HCT116 (cell line): ENCODE results near the gene EMP2. TPM values are rescaled to one million over a fixed set of nuclear protein-coding genes. Genes with fewer than 3 reads are reported as not detected.

Experiments used
- ATAC-seq: fragments of 200-7000 bp; cut with Tn5 transposase; 2 replicates; pipeline ENCODE4 v1.9.1; 2020; ENCODE audit warnings: mild to moderate bottlenecking, moderate library complexity
- BruUV-seq: library from RNA; stranded (reverse); fragments of 400-500 nt; replicated peaks from 2 replicates; lab custom pipeline; 2021; lab: Mats Ljungman, UMichigan
- CTCF ChIA-PET: fragments of 300-600 bp; sonication (Branson Sonifier 250); formaldehyde crosslinking; loops from one replicate; lab custom pipeline; 2021; ENCODE audit warnings: antibody characterized with exemption; lab: Charles Lee
- POLR2A ChIA-PET: fragments of 300-600, 350-600 bp; sonication (Branson Sonifier 250); formaldehyde crosslinking; loops from one replicate; lab custom pipeline; 2021; ENCODE audit warnings: antibody characterized with exemption; lab: Charles Lee
- RAD21 ChIA-PET, 2 experiments: fragments of 300-600 bp; sonication (Branson Sonifier 250); formaldehyde crosslinking; loops; one replicate each; lab custom pipeline; 2023; ENCODE audit warnings: low total read pairs in 2 of 2; ENCODE audit not compliant: uncharacterized antibody in 2 of 2, unreplicated experiment in 2 of 2, low non-redundant PET in 1 of 2; lab: Charles Lee
- DNase-seq: peaks from one replicate; pipeline ENCODE4 v3.0.0-alpha.2; 2010; ENCODE audit warnings: low read depth, low spot score
- H2AFZ ChIP-seq: fragments of 200-600 bp; shearing (Covaris generic), sonication (generic); 2 replicates; pipeline ENCODE4 v1.6.1; 2017; ENCODE audit warnings: low read depth, mixed run types, mixed read lengths, antibody characterized with exemption, low read length; ENCODE audit not compliant: poor library complexity, severe bottlenecking
- H3K27ac ChIP-seq: 2 replicates; pipeline ENCODE4 v1.5.1; 2012; ENCODE audit warnings: low read depth, low read length
- H3K27me3 ChIP-seq: fragments of 200-600 bp; sonication (generic); 2 replicates; pipeline ENCODE4 v1.6.1; 2016; ENCODE audit warnings: mixed run types, low read length, mixed read lengths; ENCODE audit not compliant: insufficient read depth
- H3K36me3 ChIP-seq, 2 experiments: fragments of 200-500 bp in 1 of 2; fragments of 200-600 bp in 1 of 2; sonication (Bioruptor generic) in 1 of 2; sonication (generic) in 1 of 2; 2 replicates each; pipeline versions ENCODE4 v1.5.1 to v1.6.1; 2014 to 2016; ENCODE audit warnings: low read length in 2 of 2, inconsistent platforms in 1 of 2, mixed read lengths in 1 of 2, mixed run types in 1 of 2; ENCODE audit not compliant: insufficient read depth in 2 of 2, control insufficient read depth in 1 of 2
- H3K4me1 ChIP-seq, 2 experiments: fragments of 200-600 bp in 1 of 2; sonication (generic) in 1 of 2; 2 replicates each; pipeline versions ENCODE4 v1.5.1 to v1.6.1; 2012 to 2017; ENCODE audit warnings: low read length in 2 of 2, inconsistent platforms in 1 of 2, mild to moderate bottlenecking in 1 of 2, mixed read lengths in 1 of 2, mixed run types in 1 of 2, moderate library complexity in 1 of 2; ENCODE audit not compliant: insufficient read depth in 2 of 2, control insufficient read depth in 1 of 2
- H3K4me2 ChIP-seq: fragments of 200-600 bp; sonication (generic); 2 replicates; pipeline ENCODE4 v1.6.1; 2017; ENCODE audit warnings: mixed run types, low read length, mixed read lengths
- H3K4me3 ChIP-seq, 2 experiments: fragments of 200-600 bp in 1 of 2; sonication (generic) in 1 of 2; replicated peaks in 1 of 2; 2 replicates each; pipeline ENCODE4 v1.5.1; 2011 to 2016; ENCODE audit warnings: low read length in 2 of 2, control low read depth in 1 of 2, low read depth in 1 of 2, mild to moderate bottlenecking in 1 of 2, mixed read lengths in 1 of 2, mixed run types in 1 of 2
- H3K79me2 ChIP-seq: fragments of 200-600 bp; sonication (generic); 2 replicates; pipeline ENCODE4 v1.6.1; 2017; ENCODE audit warnings: mild to moderate bottlenecking, mixed run types, low read length, moderate library complexity, mixed read lengths; ENCODE audit not compliant: insufficient read depth
- H3K9ac ChIP-seq: fragments of 200-600 bp; sonication (generic); 2 replicates; pipeline ENCODE4 v1.6.1; 2016; ENCODE audit warnings: low read length, mixed read lengths
- H3K9me2 ChIP-seq: fragments of 200-600 bp; sonication (generic), shearing (Covaris generic); 2 replicates; pipeline ENCODE4 v1.6.1; 2017; ENCODE audit warnings: mixed run types, mild to moderate bottlenecking, moderate library complexity; ENCODE audit not compliant: insufficient read depth
- H3K9me3 ChIP-seq, 2 experiments: fragments of 200-500 bp in 1 of 2; fragments of 200-600 bp in 1 of 2; sonication (Bioruptor generic) in 1 of 2; sonication (generic) in 1 of 2; 2 replicates each; pipeline ENCODE4 v1.6.1; 2014 to 2017; ENCODE audit warnings: low read length in 2 of 2, mixed read lengths in 2 of 2, inconsistent platforms in 1 of 2, low read depth in 1 of 2, mild to moderate bottlenecking in 1 of 2, mixed run types in 1 of 2, moderate library complexity in 1 of 2; ENCODE audit not compliant: control insufficient read depth in 1 of 2, insufficient read depth in 1 of 2
- H4K20me1 ChIP-seq: fragments of 200-600 bp; sonication (generic), shearing (Covaris generic); 2 replicates; pipeline ENCODE4 v1.6.1; 2017; ENCODE audit warnings: mixed run types, mild to moderate bottlenecking, moderate library complexity; ENCODE audit not compliant: insufficient read depth
- ATF3 ChIP-seq: IDR thresholded peaks from 2 replicates; pipeline ENCODE4 v1.6.1; 2012
- CBX3 ChIP-seq: IDR thresholded peaks from 2 replicates; pipeline ENCODE4 v1.6.1; 2012; ENCODE audit warnings: low read depth
- CEBPB ChIP-seq: IDR thresholded peaks from 2 replicates; pipeline ENCODE4 v1.6.1; 2012; ENCODE audit warnings: low read depth
- CTCF ChIP-seq, 3 experiments: fragments of 200-600 bp in 1 of 3; sonication (generic) in 1 of 3; IDR thresholded peaks in 2 of 3; conservative IDR thresholded peaks in 1 of 3; 2 replicates each; pipeline ENCODE4 v1.5.1; 2012 to 2017; ENCODE audit warnings: low read depth in 2 of 3, low read length in 2 of 3, antibody characterized with exemption in 1 of 3, borderline replicate concordance in 1 of 3, control low read depth in 1 of 3, mild to moderate bottlenecking in 1 of 3, mixed read lengths in 1 of 3, mixed run types in 1 of 3, moderate library complexity in 1 of 3; ENCODE audit not compliant: insufficient read depth in 1 of 3
- EGR1 ChIP-seq: IDR thresholded peaks from 2 replicates; pipeline ENCODE4 v1.6.1; 2012; ENCODE audit warnings: low read depth
- ELF1 ChIP-seq: IDR thresholded peaks from 2 replicates; pipeline ENCODE4 v1.6.1; 2012; ENCODE audit warnings: low read depth, borderline replicate concordance
- FOSL1 ChIP-seq: IDR thresholded peaks from 2 replicates; pipeline ENCODE4 v1.6.1; 2012; ENCODE audit warnings: low read depth
- JUND ChIP-seq: IDR thresholded peaks from 2 replicates; pipeline ENCODE4 v1.6.1; 2012
- MAX ChIP-seq: IDR thresholded peaks from 2 replicates; pipeline ENCODE4 v1.6.1; 2012
- POLR2A ChIP-seq: IDR thresholded peaks from 2 replicates; pipeline ENCODE4 v1.7.0; 2011; ENCODE audit warnings: borderline replicate concordance; ENCODE audit not compliant: insufficient read depth, insufficient read length; ENCODE audit errors: extremely low read depth
- POLR2AphosphoS5 ChIP-seq: IDR thresholded peaks from 2 replicates; pipeline ENCODE4 v1.6.1; 2011; ENCODE audit warnings: mild to moderate bottlenecking, low read depth, low read length, moderate library complexity
- RAD21 ChIP-seq: IDR thresholded peaks from 2 replicates; pipeline ENCODE4 v1.6.1; 2012; ENCODE audit warnings: low read depth, mild to moderate bottlenecking
- REST ChIP-seq: IDR thresholded peaks from 2 replicates; pipeline ENCODE4 v1.6.1; 2012; ENCODE audit warnings: low read depth
- TCF7L2 ChIP-seq: IDR thresholded peaks from 2 replicates; pipeline ENCODE4 v1.7.0; 2011; ENCODE audit warnings: borderline replicate concordance, inconsistent platforms; ENCODE audit not compliant: insufficient read depth, insufficient read length; ENCODE audit errors: extremely low read depth
- YY1 ChIP-seq: IDR thresholded peaks from 2 replicates; pipeline ENCODE4 v1.6.1; 2011; ENCODE audit warnings: low read length, low read depth, moderate library complexity, mild to moderate bottlenecking; ENCODE audit not compliant: insufficient replicate concordance; ENCODE audit errors: extremely low read depth
- ZBTB33 ChIP-seq: IDR thresholded peaks from 2 replicates; pipeline ENCODE4 v1.6.1; 2011; ENCODE audit warnings: mild to moderate bottlenecking, low read length, moderate library complexity; ENCODE audit not compliant: insufficient replicate concordance; ENCODE audit errors: extremely low read depth
- ZFX ChIP-seq: fragments of 450-650 bp; IDR thresholded peaks from 2 replicates; pipeline ENCODE4 v1.6.1; 2017
- intact Hi-C: fragments of 100-400 bp; cut with micrococcal nuclease; formaldehyde crosslinking; loops from 2 replicates; pipeline ENCODE4 v1.10.0; 2022
- total RNA-seq: library from RNA; stranded (reverse); gene quantifications from one replicate; pipeline ENCODE4 v1.2.1, GENCODE V29; 2021; ENCODE audit not compliant: unreplicated experiment

The EMP2 gene
- total RNA-seq, 1 experiment from 2014 or later, result 32.6 TPM

GRCh38 chr16:10502776-10503175, 77.6 kb downstream of the EMP2 start:
- Histone ChIP-seq H3K9ac (no peak overlapping the region), H3K27me3 (no peaks in the 10 kb centered on the region), H3K9me2 (no peaks in the 10 kb centered on the region), H3K27ac (no peak overlapping the region)
- no peak for ATAC-seq
- ChIA-PET CTCF (no interaction called here), RAD21 (no interaction called here), POLR2A (no interaction called here)
- TF ChIP-seq ZFX, result no peak
- TF ChIP-seq ATF3, result no peak
- no peak for TF ChIP-seq JUND
- TF ChIP-seq CEBPB, result no peak
- TF ChIP-seq TCF7L2, result no peak
- TF ChIP-seq ELF1, result no peak
- TF ChIP-seq MAX, result no peak
- no peak for TF ChIP-seq REST
- no peak for TF ChIP-seq RAD21
- TF ChIP-seq CBX3, result no peak
- TF ChIP-seq POLR2AphosphoS5, result no peak
- TF ChIP-seq CTCF (IDR thresholded peaks at IDR 0.05 in 2 of 3, conservative IDR thresholded peaks at IDR 0.05 in 1 of 3; ENCODE audit: borderline replicate concordance in 1 of 3, insufficient read depth in 1 of 3, low read depth in 2 of 3, low read length in 2 of 3), result no peak
- TF ChIP-seq POLR2A, result no peak
- TF ChIP-seq EGR1, result no peak
- no peak for TF ChIP-seq FOSL1
- TF ChIP-seq ZBTB33, result no peak
- no peak for TF ChIP-seq YY1
- TF ChIP-seq, all 23 proteins: peak for 0
- no peaks in the 10 kb centered on the region; a peak in 1 of 4 replicates for H3K36me3 ChIP-seq
- H3K9me3 ChIP-seq, result no peaks in the 10 kb centered on the region
- no peaks in the 10 kb centered on the region for H4K20me1 ChIP-seq
- no peak for DNase-seq
- no peak overlapping the region for H2AFZ ChIP-seq
- intact Hi-C loops, result loop anchor here (10.0 kb wide), 1 partner anchor 1338 kb away; no protein-coding TSS in a partner anchor
- H3K79me2 ChIP-seq, result no peaks in the 10 kb centered on the region
- H3K4me2 ChIP-seq, result no peak overlapping the region
- H3K4me3 ChIP-seq, result no peak overlapping the region
- BruUV-seq, result no TSS peak
- peaks cover 5 to 11% of the 10 kb centered on the region in 2 experiments; a peak in 3 of 4 replicates for H3K4me1 ChIP-seq
